ENCODE data around the gene EVI2B.
"Not testable (repeated sequence)": the region's sequence is repeated elsewhere in the genome, so short reads cannot be mapped to it uniquely, and the experiment has no call there.

The EVI2B gene, protein sequence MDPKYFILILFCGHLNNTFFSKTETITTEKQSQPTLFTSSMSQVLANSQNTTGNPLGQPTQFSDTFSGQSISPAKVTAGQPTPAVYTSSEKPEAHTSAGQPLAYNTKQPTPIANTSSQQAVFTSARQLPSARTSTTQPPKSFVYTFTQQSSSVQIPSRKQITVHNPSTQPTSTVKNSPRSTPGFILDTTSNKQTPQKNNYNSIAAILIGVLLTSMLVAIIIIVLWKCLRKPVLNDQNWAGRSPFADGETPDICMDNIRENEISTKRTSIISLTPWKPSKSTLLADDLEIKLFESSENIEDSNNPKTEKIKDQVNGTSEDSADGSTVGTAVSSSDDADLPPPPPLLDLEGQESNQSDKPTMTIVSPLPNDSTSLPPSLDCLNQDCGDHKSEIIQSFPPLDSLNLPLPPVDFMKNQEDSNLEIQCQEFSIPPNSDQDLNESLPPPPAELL

GRCh38 chr17:31313982-31314781 is at the start of gene EVI2B:
Gene EVI2B, minus strand, starts transcription at chr17:31314054. Its CDS starts 8,445 bp downstream, at chr17:31305609.
- no peaks in the 10 kb centered on the region for H3K9me3 ChIP-seq (ENCODE audit: low read length)
- H3K4me3 ChIP-seq (ENCODE audit: low read length) = no peak within 1 kb of the TSS
- H3K27me3 ChIP-seq (ENCODE audit: insufficient read depth, low read length) = no peaks in the 10 kb centered on the region
- H3K36me3 ChIP-seq (ENCODE audit: insufficient read depth, low read length) = no peaks in the 10 kb centered on the region
- H3K4me1 ChIP-seq (ENCODE audit: insufficient read depth, low read length) = no peaks in the 10 kb centered on the region
- H2AFZ ChIP-seq (ENCODE audit: low read depth, low read length) = no peak within 1 kb of the TSS

DNA sequence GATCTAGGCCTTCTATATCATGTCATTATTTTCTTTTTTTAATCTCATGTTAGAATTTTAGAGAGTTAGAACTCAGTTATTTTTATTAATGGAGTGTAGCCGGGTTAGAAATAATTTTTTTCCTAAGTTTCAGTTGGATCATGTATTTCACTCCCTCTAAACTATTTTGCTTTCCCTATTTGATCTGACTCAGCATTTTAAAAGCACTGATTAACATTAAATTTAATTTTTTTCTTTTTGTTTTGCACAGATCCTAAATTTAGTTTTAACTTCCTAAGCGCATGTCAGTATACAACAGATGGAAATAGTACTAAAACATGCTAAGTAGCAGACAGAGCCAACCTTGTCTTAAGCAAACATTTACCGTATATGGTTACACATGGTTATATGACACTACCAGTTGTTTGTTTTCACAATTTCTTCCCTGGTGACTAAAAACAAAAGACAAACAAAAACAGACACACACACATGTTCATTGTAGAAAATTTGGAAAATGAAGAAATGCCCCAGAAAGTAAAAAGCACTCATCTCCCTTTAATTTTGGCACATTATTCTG is 44.1 kb upstream of the EVI2B start:
- H3K4me1 ChIP-seq (ENCODE audit: insufficient read depth, low read length) = no peaks in the 10 kb centered on the region
- H3K4me3 ChIP-seq (ENCODE audit: low read length) = no peak overlapping the region
- no peak overlapping the region for H2AFZ ChIP-seq (ENCODE audit: low read depth, low read length)
- H3K27me3 ChIP-seq (ENCODE audit: insufficient read depth, low read length) = no peaks in the 10 kb centered on the region
- H3K9me3 ChIP-seq (ENCODE audit: low read length) = no peaks in the 10 kb centered on the region
- peaks cover 69% of the 10 kb centered on the region for H3K36me3 ChIP-seq (ENCODE audit: insufficient read depth, low read length)

GRCh38 chr17:31357091-31357490 is 43.2 kb upstream of the EVI2B start:
- Histone ChIP-seq H3K27me3 (ENCODE audit: insufficient read depth, low read length) (no peaks in the 10 kb centered on the region), H3K36me3 (ENCODE audit: insufficient read depth, low read length) (peaks cover 71% of the 10 kb centered on the region), H3K9me3 (ENCODE audit: low read length) (no peaks in the 10 kb centered on the region), H2AFZ (ENCODE audit: low read depth, low read length) (no peak overlapping the region), H3K4me1 (ENCODE audit: insufficient read depth, low read length) (no peaks in the 10 kb centered on the region), H3K4me3 (ENCODE audit: low read length) (no peak overlapping the region)

- H3K27me3 ChIP-seq (ENCODE audit: insufficient read depth, low read length) = no peaks in the 10 kb centered on the region
- H2AFZ ChIP-seq (ENCODE audit: low read depth, low read length) = no peak overlapping the region
- no peaks in the 10 kb centered on the region for H3K9me3 ChIP-seq (ENCODE audit: low read length)
- no peaks in the 10 kb centered on the region for H3K4me1 ChIP-seq (ENCODE audit: insufficient read depth, low read length)
- H3K4me3 ChIP-seq (ENCODE audit: low read length) = no peak overlapping the region
- H3K36me3 ChIP-seq (ENCODE audit: insufficient read depth, low read length) = peaks cover 65% of the 10 kb centered on the region
Observed at GRCh38 chr17:31355935-31356334, 42.1 kb upstream of the EVI2B start.

GRCh38 chr17:31349454-31349853 is 35.6 kb upstream of the EVI2B start:
- Histone ChIP-seq H3K4me1 (ENCODE audit: insufficient read depth, low read length) (no peaks in the 10 kb centered on the region), H3K9me3 (ENCODE audit: low read length) (no peaks in the 10 kb centered on the region), H3K36me3 (ENCODE audit: insufficient read depth, low read length) (peaks cover 50% of the 10 kb centered on the region), H2AFZ (ENCODE audit: low read depth, low read length) (no peak overlapping the region), H3K27me3 (ENCODE audit: insufficient read depth, low read length) (no peaks in the 10 kb centered on the region), H3K4me3 (ENCODE audit: low read length) (no peak overlapping the region)

DNA sequence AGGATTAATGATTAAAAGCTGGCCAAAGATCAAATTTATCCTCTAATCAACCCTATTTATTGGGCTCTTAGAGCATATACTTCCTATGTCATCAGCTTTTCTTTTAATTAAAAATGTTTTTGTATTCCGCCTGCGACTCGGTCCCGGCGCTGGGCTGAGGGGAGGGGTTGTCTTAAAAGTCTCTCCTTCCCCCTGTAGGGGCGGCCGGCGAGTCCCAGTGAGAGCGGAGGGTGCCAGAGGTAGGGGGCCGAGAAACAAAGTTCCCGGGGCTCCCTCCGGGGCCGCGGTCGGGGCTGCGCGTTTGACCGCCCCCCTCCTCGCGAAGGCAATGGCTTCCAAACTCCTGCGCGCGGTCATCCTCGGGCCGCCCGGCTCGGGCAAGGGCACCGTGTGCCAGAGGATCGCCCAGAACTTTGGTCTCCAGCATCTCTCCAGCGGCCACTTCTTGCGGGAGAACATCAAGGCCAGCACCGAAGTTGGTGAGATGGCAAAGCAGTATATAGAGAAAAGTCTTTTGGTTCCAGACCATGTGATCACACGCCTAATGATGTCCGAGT is 31.4 kb upstream of the EVI2B start:
- H3K27me3 ChIP-seq (ENCODE audit: insufficient read depth, low read length); H3K4me3 ChIP-seq (ENCODE audit: low read length); H3K4me1 ChIP-seq (ENCODE audit: insufficient read depth, low read length); H3K9me3 ChIP-seq (ENCODE audit: low read length); H2AFZ ChIP-seq (ENCODE audit: low read depth, low read length): not testable (repeated sequence)
- H3K36me3 ChIP-seq (ENCODE audit: insufficient read depth, low read length) = peaks cover 48% of the 10 kb centered on the region

- Histone ChIP-seq H3K9me3 (ENCODE audit: low read length) (no peaks in the 10 kb centered on the region), H3K36me3 (ENCODE audit: insufficient read depth, low read length) (peaks cover 65% of the 10 kb centered on the region), H3K27me3 (ENCODE audit: insufficient read depth, low read length) (no peaks in the 10 kb centered on the region), H3K4me3 (ENCODE audit: low read length) (no peak overlapping the region), H2AFZ (ENCODE audit: low read depth, low read length) (no peak overlapping the region), H3K4me1 (ENCODE audit: insufficient read depth, low read length) (no peaks in the 10 kb centered on the region)
Observed at GRCh38 chr17:31339906-31340661, 26.2 kb upstream of the EVI2B start.

DNA sequence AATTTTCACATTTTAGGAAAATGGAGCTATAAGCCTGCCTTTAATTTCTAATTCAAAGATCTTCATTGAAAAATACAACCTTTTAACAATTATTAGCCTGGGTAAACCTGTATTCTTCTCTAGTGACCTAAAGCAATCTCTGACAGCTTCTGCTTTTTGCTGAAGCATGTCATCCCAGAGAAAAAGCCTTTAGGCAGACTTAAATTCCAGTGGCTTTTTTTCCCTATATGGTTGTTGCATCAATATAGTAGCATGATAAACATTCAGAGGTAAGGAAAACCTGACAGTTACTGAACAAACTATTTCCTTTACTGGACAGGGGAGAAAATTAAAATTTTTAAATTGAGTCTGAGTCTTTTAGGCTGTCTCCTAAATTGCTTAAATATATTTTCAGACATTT is 15.4 kb upstream of the EVI2B start:
- H3K36me3 ChIP-seq (ENCODE audit: insufficient read depth, low read length) = peaks cover 39% of the 10 kb centered on the region
- no peaks in the 10 kb centered on the region for H3K4me1 ChIP-seq (ENCODE audit: insufficient read depth, low read length)
- H3K27me3 ChIP-seq (ENCODE audit: insufficient read depth, low read length) = no peaks in the 10 kb centered on the region
- no peaks in the 10 kb centered on the region for H3K9me3 ChIP-seq (ENCODE audit: low read length)
- no peak overlapping the region for H2AFZ ChIP-seq (ENCODE audit: low read depth, low read length)
- no peak overlapping the region for H3K4me3 ChIP-seq (ENCODE audit: low read length)

DNA sequence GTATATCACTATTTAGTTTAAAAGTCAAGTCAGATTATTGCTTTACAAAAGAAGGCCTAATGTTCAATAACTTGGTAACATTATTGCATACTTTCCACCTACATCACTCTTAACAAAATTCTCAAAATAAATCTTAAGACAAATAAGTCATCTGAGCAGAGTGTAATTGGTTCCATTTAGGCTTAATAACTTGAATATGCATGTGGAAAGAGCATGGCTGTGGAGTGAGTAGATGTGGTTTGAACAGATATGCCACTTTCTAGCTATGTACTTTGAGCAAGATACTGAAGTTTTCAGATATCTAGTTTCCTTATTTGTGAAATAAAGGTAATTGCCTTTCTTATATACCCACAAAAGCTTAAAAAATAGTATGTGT is 14.3 kb upstream of the EVI2B start:
- Histone ChIP-seq H3K4me1 (ENCODE audit: insufficient read depth, low read length) (no peaks in the 10 kb centered on the region), H3K36me3 (ENCODE audit: insufficient read depth, low read length) (peaks cover 35% of the 10 kb centered on the region), H3K9me3 (ENCODE audit: low read length) (no peaks in the 10 kb centered on the region)

GRCh38 chr17:31327534-31328159 is 13.8 kb upstream of the EVI2B start:
- Histone ChIP-seq H3K4me1 (ENCODE audit: insufficient read depth, low read length) (no peaks in the 10 kb centered on the region), H3K4me3 (ENCODE audit: low read length) (no peak overlapping the region), H3K27me3 (ENCODE audit: insufficient read depth, low read length) (no peaks in the 10 kb centered on the region), H3K9me3 (ENCODE audit: low read length) (no peaks in the 10 kb centered on the region), H2AFZ (ENCODE audit: low read depth, low read length) (no peak overlapping the region), H3K36me3 (ENCODE audit: insufficient read depth, low read length) (peaks cover 35% of the 10 kb centered on the region)

More for the DNA sequence above, 14.3 kb upstream of the EVI2B start:
- Histone ChIP-seq H2AFZ (ENCODE audit: low read depth, low read length) (no peak overlapping the region), H3K4me3 (ENCODE audit: low read length) (no peak overlapping the region), H3K27me3 (ENCODE audit: insufficient read depth, low read length) (no peaks in the 10 kb centered on the region)

DNA sequence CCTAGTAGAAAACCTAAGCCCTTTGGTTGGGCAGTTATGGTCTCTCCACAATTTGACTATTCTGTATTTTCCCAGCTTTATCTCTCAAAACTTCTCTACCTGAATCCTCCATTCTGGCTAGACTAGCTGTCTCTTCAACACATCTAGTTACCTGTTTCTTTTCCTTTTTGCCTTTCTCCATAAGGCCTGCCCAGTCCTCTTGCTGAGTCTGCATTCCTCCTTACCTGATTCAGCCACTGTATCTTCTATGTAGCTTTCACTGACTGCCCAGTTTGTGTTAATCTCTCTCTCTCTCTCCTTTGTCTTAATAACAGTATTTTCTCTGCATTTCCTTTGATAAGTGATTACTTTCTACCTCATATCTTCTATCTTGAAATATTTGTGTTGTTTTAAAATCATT is 9.7 kb upstream of the EVI2B start:
- Histone ChIP-seq H3K27me3 (ENCODE audit: insufficient read depth, low read length) (no peaks in the 10 kb centered on the region), H2AFZ (ENCODE audit: low read depth, low read length) (no peak overlapping the region), H3K4me1 (ENCODE audit: insufficient read depth, low read length) (no peaks in the 10 kb centered on the region), H3K9me3 (ENCODE audit: low read length) (no peaks in the 10 kb centered on the region), H3K36me3 (ENCODE audit: insufficient read depth, low read length) (peaks cover 26% of the 10 kb centered on the region), H3K4me3 (ENCODE audit: low read length) (no peak overlapping the region)

DNA sequence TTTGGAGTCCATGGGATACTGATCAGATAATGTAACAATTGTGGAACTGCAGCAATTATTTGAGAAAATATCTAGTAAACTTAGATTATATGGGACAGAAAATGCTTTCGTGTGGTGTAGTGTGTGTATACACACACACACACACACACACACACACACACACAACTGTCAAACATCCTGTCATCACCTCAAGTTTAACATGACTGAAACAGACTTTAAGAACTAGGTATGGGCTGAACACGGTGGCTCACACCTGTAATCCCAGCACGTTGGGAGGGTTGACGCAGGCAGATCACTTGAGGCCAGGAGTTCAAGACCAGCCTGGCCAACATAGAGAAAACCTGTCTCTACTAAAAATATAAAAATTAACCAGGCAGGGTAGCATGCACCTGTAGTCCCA is 8.1 kb upstream of the EVI2B start:
- Histone ChIP-seq H3K4me1 (ENCODE audit: insufficient read depth, low read length) (no peaks in the 10 kb centered on the region), H2AFZ (ENCODE audit: low read depth, low read length) (no peak overlapping the region), H3K27me3 (ENCODE audit: insufficient read depth, low read length) (no peaks in the 10 kb centered on the region), H3K9me3 (ENCODE audit: low read length) (no peaks in the 10 kb centered on the region), H3K36me3 (ENCODE audit: insufficient read depth, low read length) (peaks cover 13% of the 10 kb centered on the region), H3K4me3 (ENCODE audit: low read length) (no peak overlapping the region)
